GM12864 (cell line): ENCODE data around the gene JAG1.

Experiments used
- DNase-seq: peaks from one replicate; pipeline ENCODE4 v3.0.0-alpha.2; 2011; ENCODE audit warnings: low read depth
- H3K4me3 ChIP-seq: 2 replicates; pipeline ENCODE4 v1.5.1; 2011; ENCODE audit warnings: mild to moderate bottlenecking, low read depth, low read length, control low read depth
- TF ChIP-seq, protein P1 (sequence below): IDR thresholded peaks from 2 replicates; pipeline ENCODE4 v1.5.1; 2011; ENCODE audit warnings: low read depth, mild to moderate bottlenecking, moderate library complexity, low read length, control low read depth, inconsistent platforms; ENCODE audit errors: missing control alignments

JAG1 gene

DNA sequence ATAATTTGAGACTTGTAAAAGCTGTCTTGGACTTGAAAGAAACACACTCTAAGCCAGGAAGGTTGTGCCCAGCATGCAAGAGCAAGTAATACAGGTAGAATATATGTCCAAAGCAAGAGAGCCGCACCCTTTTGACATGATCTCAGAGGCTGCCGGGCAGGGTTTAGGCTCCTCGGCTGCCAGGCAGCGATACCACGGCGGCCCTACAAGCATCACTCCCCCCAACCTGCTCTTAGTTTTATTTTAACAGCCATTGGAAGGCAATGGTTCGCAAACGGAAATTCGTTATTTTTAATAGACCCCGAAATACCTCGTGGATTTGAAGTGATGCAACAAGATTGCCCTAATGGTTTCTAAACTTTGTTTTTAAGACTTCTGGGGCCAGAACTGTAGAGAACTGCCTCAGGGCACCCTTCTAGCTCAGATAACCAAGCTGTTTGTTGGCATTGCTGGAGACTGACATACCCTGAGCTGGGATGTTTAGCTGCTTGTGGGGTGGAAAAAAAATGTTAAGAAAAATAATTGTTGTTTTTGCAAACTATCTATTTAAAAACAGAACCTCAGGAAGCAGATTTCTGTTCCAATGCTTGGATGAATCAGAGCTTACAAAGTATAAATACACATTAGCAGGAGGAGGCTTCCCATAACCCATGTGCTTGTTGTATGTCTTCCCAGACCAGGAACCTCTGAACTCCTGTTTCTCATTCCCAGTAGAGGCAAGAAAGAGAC is 39.0 kb downstream of the JAG1 start:
- TF ChIP-seq, protein P1, sequence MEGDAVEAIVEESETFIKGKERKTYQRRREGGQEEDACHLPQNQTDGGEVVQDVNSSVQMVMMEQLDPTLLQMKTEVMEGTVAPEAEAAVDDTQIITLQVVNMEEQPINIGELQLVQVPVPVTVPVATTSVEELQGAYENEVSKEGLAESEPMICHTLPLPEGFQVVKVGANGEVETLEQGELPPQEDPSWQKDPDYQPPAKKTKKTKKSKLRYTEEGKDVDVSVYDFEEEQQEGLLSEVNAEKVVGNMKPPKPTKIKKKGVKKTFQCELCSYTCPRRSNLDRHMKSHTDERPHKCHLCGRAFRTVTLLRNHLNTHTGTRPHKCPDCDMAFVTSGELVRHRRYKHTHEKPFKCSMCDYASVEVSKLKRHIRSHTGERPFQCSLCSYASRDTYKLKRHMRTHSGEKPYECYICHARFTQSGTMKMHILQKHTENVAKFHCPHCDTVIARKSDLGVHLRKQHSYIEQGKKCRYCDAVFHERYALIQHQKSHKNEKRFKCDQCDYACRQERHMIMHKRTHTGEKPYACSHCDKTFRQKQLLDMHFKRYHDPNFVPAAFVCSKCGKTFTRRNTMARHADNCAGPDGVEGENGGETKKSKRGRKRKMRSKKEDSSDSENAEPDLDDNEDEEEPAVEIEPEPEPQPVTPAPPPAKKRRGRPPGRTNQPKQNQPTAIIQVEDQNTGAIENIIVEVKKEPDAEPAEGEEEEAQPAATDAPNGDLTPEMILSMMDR = no peak
- DNase-seq = no peak
- no peak overlapping the region for H3K4me3 ChIP-seq

DNA sequence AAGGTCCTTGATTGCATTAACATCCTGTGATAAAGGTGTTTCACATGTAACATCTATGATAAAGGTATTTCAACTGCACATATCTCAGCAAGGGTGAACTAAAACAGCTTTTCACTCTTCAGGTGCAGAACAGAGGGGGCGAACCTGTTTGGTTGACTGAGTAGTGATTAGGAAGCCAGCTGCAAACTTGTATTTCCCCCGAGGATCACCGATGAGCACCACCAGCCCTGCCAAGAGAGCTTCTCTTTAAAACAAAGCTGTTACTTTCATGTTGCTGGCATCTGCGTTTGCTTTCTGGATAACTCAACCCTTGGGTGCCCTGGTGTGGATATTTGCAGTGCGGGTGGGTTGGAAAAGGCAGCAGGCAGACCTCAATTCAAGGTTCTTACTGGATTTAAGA is 39.6 kb downstream of the JAG1 start:
- no peak overlapping the region for H3K4me3 ChIP-seq
- TF ChIP-seq, protein P1 = no peak
- DNase-seq = no peak

DNA sequence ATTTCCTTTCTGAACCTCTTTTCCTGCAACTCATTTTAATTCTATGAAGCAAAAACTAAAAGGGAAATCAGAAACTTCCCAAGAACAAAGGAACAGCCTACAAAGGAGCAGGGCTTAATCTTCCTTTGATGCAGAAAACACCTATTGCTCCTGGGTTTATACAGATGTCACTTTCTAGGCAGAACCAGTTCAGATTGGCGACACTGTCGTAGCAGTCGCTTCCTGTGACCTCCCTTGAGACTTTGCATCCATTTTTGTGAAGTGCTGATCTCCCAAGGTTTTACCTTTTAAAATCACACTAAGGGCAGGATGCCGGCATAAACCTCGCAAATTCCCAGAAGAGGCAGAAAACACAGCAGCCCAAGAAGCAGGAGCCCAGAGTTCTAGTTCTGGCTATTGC is 40.1 kb downstream of the JAG1 start:
- no peak for DNase-seq
- no peak overlapping the region for H3K4me3 ChIP-seq
- TF ChIP-seq, protein P1 = no peak

DNA sequence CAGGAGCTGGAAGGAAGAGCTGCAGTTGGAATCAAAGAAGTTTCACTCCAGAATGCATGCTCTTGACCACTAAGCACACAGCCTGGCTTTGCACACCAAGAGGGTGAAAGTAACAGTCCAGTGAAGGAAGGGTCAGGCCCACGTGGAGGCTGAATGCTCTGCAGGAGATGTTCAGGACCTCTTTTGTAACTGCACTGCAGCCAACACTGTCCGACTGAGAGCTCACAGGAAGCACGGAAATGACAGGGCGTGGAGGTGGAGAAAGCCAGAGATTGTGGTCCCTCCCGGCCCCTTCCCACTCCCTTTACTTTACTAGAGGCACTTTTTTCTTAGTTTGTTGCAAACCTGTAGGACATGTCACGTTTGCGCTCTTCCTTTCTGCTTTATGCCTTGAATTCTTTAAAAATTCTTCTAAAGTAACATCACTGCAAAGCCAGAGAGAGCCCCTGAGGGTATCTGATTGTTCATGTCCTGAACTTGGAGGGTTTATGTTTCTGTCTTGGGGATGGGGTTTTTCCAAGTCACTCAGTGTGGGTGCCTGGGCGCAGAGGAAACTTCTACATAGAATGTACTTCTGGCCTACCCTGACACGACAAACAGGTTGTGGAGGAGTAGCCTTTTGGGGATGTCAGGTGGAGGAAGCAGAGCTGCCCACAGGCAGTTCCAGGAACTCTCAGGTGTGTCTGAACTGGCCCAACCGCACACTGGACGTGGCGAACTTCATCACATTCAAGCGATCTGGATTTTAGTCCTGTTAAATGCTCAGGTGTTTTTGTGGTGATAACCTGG is 40.9 kb downstream of the JAG1 start:
- no peak overlapping the region for H3K4me3 ChIP-seq
- TF ChIP-seq, protein P1 = no peak
- DNase-seq = no peak

DNA sequence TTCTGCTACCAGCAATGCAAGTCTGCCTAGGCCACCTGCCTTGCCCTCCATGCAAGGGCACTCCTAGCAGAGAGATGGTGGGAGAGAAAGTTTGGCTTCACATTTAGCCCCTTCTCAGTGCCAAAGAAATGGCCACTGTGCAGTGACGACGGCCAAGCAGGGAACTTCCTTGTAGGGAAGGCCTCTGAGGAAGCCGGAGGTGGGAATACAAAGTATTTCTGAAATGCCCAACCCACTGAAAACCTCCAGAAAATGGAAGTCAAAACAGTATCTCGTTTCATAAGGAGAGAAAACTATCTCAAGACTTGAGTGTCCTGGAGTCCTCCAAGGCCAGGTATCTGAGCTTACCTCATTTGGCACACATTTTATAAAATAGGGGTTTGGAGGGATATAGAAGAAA is 42.7 kb downstream of the JAG1 start:
- H3K4me3 ChIP-seq = no peak overlapping the region
- TF ChIP-seq, protein P1 = no peak

DNA sequence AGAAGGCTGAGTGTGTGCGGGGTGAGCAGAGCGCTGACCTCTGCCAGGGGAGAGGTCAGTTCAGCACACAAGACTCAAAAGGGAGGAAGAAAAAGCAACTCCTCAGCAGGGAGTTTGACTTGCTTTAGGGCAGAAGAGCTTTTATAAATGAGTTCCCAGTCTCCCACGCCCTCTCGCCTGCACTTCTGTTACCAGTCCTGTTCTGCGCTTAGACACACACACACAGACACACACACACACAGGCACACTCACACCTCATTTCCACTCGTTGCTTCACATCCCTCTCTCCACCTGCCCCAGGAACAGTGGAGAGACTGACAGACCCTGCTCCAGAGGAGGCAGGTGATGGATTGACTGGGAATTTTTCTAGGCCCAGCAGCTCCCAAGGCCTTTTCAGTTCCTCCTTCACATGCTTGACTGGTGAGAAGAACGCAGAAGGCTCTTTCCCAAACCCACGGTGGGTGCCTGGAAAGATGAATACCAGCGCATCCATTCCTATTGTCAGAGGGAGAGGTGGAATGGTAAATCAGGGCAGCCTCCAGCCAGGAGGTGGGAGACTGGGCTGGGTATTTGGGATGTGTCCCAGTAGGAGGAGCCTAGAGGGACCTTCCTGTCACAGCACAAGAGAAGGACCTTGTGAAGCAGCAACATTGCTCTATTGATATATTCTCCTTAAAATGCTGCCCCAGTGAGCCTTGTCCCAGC is 43.7 kb downstream of the JAG1 start:
- DNase-seq = no peak
- H3K4me3 ChIP-seq = no peak overlapping the region
- TF ChIP-seq, protein P1 = no peak

More for the DNA sequence above, 42.7 kb downstream of the JAG1 start:
- DNase-seq = no peak
